WTC11 (cell line): Measurements from ENCODE around the gene TFDP1. TPM values are rescaled to one million over a fixed set of nuclear protein-coding genes. Genes with fewer than 3 reads are reported as not detected.

ENCODE experiments used
- ATAC-seq: fragments of 200-7000 bp; cut with Tn5 transposase; 2 replicates; pipeline ENCODE4 v1.10.0; 2021; ENCODE audit warnings: mild to moderate bottlenecking, moderate library complexity
- CTCF ChIA-PET: fragments of 300-600 bp; sonication (Branson Sonifier 250); formaldehyde crosslinking; loops from one replicate; lab custom pipeline; 2021; ENCODE audit warnings: antibody characterized with exemption; lab: Charles Lee
- POLR2A ChIA-PET: fragments of 350-600 bp; sonication (Branson Sonifier 250); formaldehyde crosslinking; loops from one replicate; lab custom pipeline; 2021; ENCODE audit warnings: antibody characterized with exemption; lab: Charles Lee
- DNase-seq: peaks from one replicate; pipeline ENCODE4 v3.0.0; 2021; ENCODE audit warnings: low spot score
- H3K27ac Mint-ChIP-seq: 2 replicates; pipeline ENCODE4 v1.8.0; 2021; ENCODE audit warnings: mixed read lengths
- H3K27me3 Mint-ChIP-seq: 2 replicates; pipeline ENCODE4 v1.8.0; 2021; ENCODE audit warnings: low read depth, mild to moderate bottlenecking, moderate library complexity, mixed read lengths
- H3K36me3 Mint-ChIP-seq: 2 replicates; pipeline ENCODE4 v1.8.0; 2021; ENCODE audit warnings: mixed read lengths
- H3K4me1 Mint-ChIP-seq: 2 replicates; pipeline ENCODE4 v1.8.0; 2022; ENCODE audit warnings: mixed read lengths
- H3K4me3 Mint-ChIP-seq: 2 replicates; pipeline ENCODE4 v1.8.0; 2021; ENCODE audit warnings: mild to moderate bottlenecking, moderate library complexity, mixed read lengths
- H3K9me3 Mint-ChIP-seq: 2 replicates; pipeline ENCODE4 v1.8.0; 2021; ENCODE audit warnings: mixed read lengths
- ATF2 ChIP-seq: sonication (generic); formaldehyde crosslinking; IDR thresholded peaks from 2 replicates; pipeline ENCODE4 v1.8.1; 2022; ENCODE audit warnings: low read depth, missing genetic modification reagents, borderline replicate concordance
- CREM ChIP-seq: sonication (generic); formaldehyde crosslinking; IDR thresholded peaks from 2 replicates; pipeline ENCODE4 v1.8.1; 2022; ENCODE audit warnings: mild to moderate bottlenecking, missing genetic modification reagents, moderate library complexity
- ETV6 ChIP-seq: sonication (generic); formaldehyde crosslinking; IDR thresholded peaks from 2 replicates; pipeline ENCODE4 v1.8.1; 2022; ENCODE audit warnings: mild to moderate bottlenecking, missing genetic modification reagents
- FOXP1 ChIP-seq: sonication (generic); formaldehyde crosslinking; IDR thresholded peaks from 2 replicates; pipeline ENCODE4 v1.8.0; 2022; ENCODE audit warnings: missing genetic modification reagents, mild to moderate bottlenecking, moderate library complexity, borderline replicate concordance
- GABPB1 ChIP-seq: sonication (generic); formaldehyde crosslinking; IDR thresholded peaks from 2 replicates; pipeline ENCODE4 v1.8.1; 2023; ENCODE audit warnings: mild to moderate bottlenecking, missing genetic modification reagents
- NFYB ChIP-seq: sonication (generic); formaldehyde crosslinking; conservative IDR thresholded peaks from 2 replicates; pipeline ENCODE4 v1.8.0; 2022; ENCODE audit warnings: low read depth, missing genetic modification reagents
- PREB ChIP-seq: sonication (generic); formaldehyde crosslinking; IDR thresholded peaks from 2 replicates; pipeline ENCODE4 v1.8.1; 2022; ENCODE audit warnings: mild to moderate bottlenecking, missing genetic modification reagents, moderate library complexity, borderline replicate concordance
- RELA ChIP-seq: sonication (generic); formaldehyde crosslinking; IDR thresholded peaks from 2 replicates; pipeline ENCODE4 v1.8.1; 2022; ENCODE audit warnings: missing genetic modification reagents, mild to moderate bottlenecking, borderline replicate concordance
- ZNF138 ChIP-seq: sonication (generic); formaldehyde crosslinking; conservative IDR thresholded peaks from 2 replicates; pipeline ENCODE4 v1.8.1; 2022; ENCODE audit warnings: mild to moderate bottlenecking, moderate library complexity, missing genetic modification reagents
- ZNF532 ChIP-seq: fragments of 250-450 bp; sonication (Bioruptor Pico); IDR thresholded peaks from 2 replicates; pipeline ENCODE4 v1.9.0; 2021; ENCODE audit warnings: mild to moderate bottlenecking, borderline replicate concordance
- total RNA-seq: library from RNA; stranded (reverse); gene quantifications from 3 replicates; pipeline ENCODE4 v1.2.3, GENCODE V29; 2021
- TF ChIP-seq, protein P1 (sequence below): sonication (generic); formaldehyde crosslinking; IDR thresholded peaks from 2 replicates; pipeline ENCODE4 v1.8.0; 2022; ENCODE audit warnings: missing genetic modification reagents
- TF ChIP-seq, protein P2 (sequence below): sonication (generic); formaldehyde crosslinking; IDR thresholded peaks from 2 replicates; pipeline ENCODE4 v1.8.0; 2022; ENCODE audit warnings: mild to moderate bottlenecking, missing genetic modification reagents
- TF ChIP-seq, protein P3 (sequence below): sonication (generic); formaldehyde crosslinking; IDR thresholded peaks from 2 replicates; pipeline ENCODE4 v1.8.1; 2022; ENCODE audit warnings: missing genetic modification reagents, borderline replicate concordance

The TFDP1 gene
- total RNA-seq, 1 experiment from 2014 or later = 61.2 TPM

GRCh38 chr13:113547238-113547971, 37.1 kb upstream of the TFDP1 start:
- no peak overlapping the region; the same call in 1 of the 2 replicates for H3K27ac Mint-ChIP-seq
- H3K9me3 Mint-ChIP-seq = no peaks in the 10 kb centered on the region
- no peak overlapping the region for H3K4me3 Mint-ChIP-seq
- peaks cover 9% of the 10 kb centered on the region; the same call in 1 of the 2 replicates for H3K36me3 Mint-ChIP-seq
- no peak for ATAC-seq
- TF ChIP-seq GABPB1 (no peak), ZNF532 (CRISPR knock-in tag) (no peak), PREB (CRISPR knock-in tag) (no peak), ETV6 (CRISPR knock-in tag) (no peak), CREM (no peak), FOXP1 (CRISPR knock-in tag) (no peak), RELA (no peak), ZNF138 (CRISPR knock-in tag) (no peak), NFYB (CRISPR knock-in tag) (no peak), ATF2 (CRISPR knock-in tag) (no peak)
- TF ChIP-seq, protein P1, sequence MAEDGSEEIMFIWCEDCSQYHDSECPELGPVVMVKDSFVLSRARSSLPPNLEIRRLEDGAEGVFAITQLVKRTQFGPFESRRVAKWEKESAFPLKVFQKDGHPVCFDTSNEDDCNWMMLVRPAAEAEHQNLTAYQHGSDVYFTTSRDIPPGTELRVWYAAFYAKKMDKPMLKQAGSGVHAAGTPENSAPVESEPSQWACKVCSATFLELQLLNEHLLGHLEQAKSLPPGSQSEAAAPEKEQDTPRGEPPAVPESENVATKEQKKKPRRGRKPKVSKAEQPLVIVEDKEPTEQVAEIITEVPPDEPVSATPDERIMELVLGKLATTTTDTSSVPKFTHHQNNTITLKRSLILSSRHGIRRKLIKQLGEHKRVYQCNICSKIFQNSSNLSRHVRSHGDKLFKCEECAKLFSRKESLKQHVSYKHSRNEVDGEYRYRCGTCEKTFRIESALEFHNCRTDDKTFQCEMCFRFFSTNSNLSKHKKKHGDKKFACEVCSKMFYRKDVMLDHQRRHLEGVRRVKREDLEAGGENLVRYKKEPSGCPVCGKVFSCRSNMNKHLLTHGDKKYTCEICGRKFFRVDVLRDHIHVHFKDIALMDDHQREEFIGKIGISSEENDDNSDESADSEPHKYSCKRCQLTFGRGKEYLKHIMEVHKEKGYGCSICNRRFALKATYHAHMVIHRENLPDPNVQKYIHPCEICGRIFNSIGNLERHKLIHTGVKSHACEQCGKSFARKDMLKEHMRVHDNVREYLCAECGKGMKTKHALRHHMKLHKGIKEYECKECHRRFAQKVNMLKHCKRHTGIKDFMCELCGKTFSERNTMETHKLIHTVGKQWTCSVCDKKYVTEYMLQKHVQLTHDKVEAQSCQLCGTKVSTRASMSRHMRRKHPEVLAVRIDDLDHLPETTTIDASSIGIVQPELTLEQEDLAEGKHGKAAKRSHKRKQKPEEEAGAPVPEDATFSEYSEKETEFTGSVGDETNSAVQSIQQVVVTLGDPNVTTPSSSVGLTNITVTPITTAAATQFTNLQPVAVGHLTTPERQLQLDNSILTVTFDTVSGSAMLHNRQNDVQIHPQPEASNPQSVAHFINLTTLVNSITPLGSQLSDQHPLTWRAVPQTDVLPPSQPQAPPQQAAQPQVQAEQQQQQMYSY = no peak
- TF ChIP-seq, protein P2, sequence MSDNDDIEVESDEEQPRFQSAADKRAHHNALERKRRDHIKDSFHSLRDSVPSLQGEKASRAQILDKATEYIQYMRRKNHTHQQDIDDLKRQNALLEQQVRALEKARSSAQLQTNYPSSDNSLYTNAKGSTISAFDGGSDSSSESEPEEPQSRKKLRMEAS = no peak
- TF ChIP-seq, protein P3, sequence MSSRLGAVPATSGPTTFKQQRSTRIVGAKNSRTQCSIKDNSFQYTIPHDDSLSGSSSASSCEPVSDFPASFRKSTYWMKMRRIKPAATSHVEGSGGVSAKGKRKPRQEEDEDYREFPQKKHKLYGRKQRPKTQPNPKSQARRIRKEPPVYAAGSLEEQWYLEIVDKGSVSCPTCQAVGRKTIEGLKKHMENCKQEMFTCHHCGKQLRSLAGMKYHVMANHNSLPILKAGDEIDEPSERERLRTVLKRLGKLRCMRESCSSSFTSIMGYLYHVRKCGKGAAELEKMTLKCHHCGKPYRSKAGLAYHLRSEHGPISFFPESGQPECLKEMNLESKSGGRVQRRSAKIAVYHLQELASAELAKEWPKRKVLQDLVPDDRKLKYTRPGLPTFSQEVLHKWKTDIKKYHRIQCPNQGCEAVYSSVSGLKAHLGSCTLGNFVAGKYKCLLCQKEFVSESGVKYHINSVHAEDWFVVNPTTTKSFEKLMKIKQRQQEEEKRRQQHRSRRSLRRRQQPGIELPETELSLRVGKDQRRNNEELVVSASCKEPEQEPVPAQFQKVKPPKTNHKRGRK (CRISPR knock-in tag) = no peak
- H3K27me3 Mint-ChIP-seq = no peaks in the 10 kb centered on the region
- H3K4me1 Mint-ChIP-seq = peaks cover 9% of the 10 kb centered on the region
- DNase-seq = no peak
- POLR2A ChIA-PET = no interaction called here
- CTCF ChIA-PET = interaction anchor here (0.6 to 1.1 kb wide), 4 partner anchors 13 to 130 kb away, joined by 3 to 5 read pairs (median 3); no protein-coding TSS in a partner anchor
